Omental fat pad (tissue), 4 donors: Measurements from ENCODE around the gene CRTC3. TPM values are rescaled to one million over a fixed set of nuclear protein-coding genes. Genes with fewer than 3 reads are reported as not detected.

ENCODE experiments used
- ATAC-seq: fragments of 150-250 bp; one replicate; pipeline ENCODE4 v1.9.1; 2016; ENCODE audit warnings: mild to moderate bottlenecking, moderate library complexity; ENCODE audit not compliant: low FRiP score
- DNase-seq: peaks from one replicate; pipeline ENCODE4 v3.0.0-alpha.2; 2019; ENCODE audit warnings: low spot score
- total RNA-seq, 4 donors: library from RNA; depleted of rRNA; stranded (reverse); fragments of >200 nt; gene quantifications; one replicate each; pipeline ENCODE4 v1.1.0, GENCODE V29; 2016
- TF ChIP-seq, protein P1 (sequence below), 3 donors: fragments of 450-650 bp; IDR thresholded peaks; one replicate each; pipeline ENCODE4 v1.5.1; 2016 to 2017; ENCODE audit warnings: antibody characterized with exemption in 3 of 3, mild to moderate bottlenecking in 3 of 3, moderate library complexity in 2 of 3

Gene CRTC3
- total RNA-seq, 4 donors from 2014 or later = 31.5 to 52.8 (median 44.3) TPM

- DNase-seq (no peak), ATAC-seq (no peak)
- TF ChIP-seq, protein P1, sequence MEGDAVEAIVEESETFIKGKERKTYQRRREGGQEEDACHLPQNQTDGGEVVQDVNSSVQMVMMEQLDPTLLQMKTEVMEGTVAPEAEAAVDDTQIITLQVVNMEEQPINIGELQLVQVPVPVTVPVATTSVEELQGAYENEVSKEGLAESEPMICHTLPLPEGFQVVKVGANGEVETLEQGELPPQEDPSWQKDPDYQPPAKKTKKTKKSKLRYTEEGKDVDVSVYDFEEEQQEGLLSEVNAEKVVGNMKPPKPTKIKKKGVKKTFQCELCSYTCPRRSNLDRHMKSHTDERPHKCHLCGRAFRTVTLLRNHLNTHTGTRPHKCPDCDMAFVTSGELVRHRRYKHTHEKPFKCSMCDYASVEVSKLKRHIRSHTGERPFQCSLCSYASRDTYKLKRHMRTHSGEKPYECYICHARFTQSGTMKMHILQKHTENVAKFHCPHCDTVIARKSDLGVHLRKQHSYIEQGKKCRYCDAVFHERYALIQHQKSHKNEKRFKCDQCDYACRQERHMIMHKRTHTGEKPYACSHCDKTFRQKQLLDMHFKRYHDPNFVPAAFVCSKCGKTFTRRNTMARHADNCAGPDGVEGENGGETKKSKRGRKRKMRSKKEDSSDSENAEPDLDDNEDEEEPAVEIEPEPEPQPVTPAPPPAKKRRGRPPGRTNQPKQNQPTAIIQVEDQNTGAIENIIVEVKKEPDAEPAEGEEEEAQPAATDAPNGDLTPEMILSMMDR (IDR thresholded peaks at IDR 0.05) = no peak
These were observed 77.6 kb downstream of the CRTC3 start for GRCh38 chr15:90607361-90607760.

- DNase-seq = no peak
- ATAC-seq = no peak
- TF ChIP-seq, protein P1 (IDR thresholded peaks at IDR 0.05) = no peak
These were observed 79.8 kb downstream of the CRTC3 start for GRCh38 chr15:90609242-90610180.

GRCh38 chr15:90610190-90610589, 80.5 kb downstream of the CRTC3 start:
- no peak for DNase-seq
- TF ChIP-seq, protein P1 (IDR thresholded peaks at IDR 0.05) = no peak
- no peak for ATAC-seq

DNA sequence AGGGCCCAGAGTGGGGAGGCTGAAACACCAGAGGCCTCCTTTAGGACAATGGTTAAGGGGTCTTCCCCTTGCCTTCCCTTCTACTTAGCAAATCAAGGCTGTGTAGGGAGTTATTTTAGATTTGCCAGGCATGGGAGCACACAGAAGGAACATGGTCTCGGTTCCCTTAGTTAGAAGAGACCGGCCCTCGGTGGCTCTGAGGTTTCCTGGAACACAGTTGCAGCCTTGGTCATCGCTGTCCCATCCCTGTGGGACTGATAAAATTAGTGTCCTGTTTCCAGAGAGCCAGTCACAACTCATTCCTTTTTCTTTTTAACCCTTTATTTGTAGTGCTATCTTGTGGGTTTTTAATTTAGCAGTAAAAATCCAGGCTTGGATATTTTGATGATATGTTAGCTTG, 81.4 kb downstream of the CRTC3 start:
- DNase-seq = no peak
- ATAC-seq = no peak

GRCh38 chr15:90617171-90617570, 87.4 kb downstream of the CRTC3 start:
- no peak for DNase-seq
- ATAC-seq = no peak

More for the DNA sequence above, 81.4 kb downstream of the CRTC3 start:
- TF ChIP-seq, protein P1 (IDR thresholded peaks at IDR 0.05) = no peak

GRCh38 chr15:90617668-90618097, 88.0 kb downstream of the CRTC3 start:
- DNase-seq (no peak), ATAC-seq (no peak)
- TF ChIP-seq, protein P1 (IDR thresholded peaks at IDR 0.05) = no peak

More at GRCh38 chr15:90617171-90617570, 87.4 kb downstream of the CRTC3 start:
- TF ChIP-seq, protein P1 (IDR thresholded peaks at IDR 0.05) = no peak
